A549 treated with dexamethasone at 1 μM for 4 hours (cell line): ENCODE data around the gene FGL2. TPM values are rescaled to one million over a fixed set of nuclear protein-coding genes. Genes with fewer than 3 reads are reported as not detected.

Experiments
- total RNA-seq: library from RNA; stranded (reverse); fragments of 200-300 nt; extraction: Qiagen RNA extraction; gene quantifications from 5 replicates; pipeline ENCODE4 v1.2.3, GENCODE V29; 2022

FGL2 gene
- not detected in 5 replicates for total RNA-seq

GRCh38 chr7:77199013-77199966, at the start of gene FGL2:
Gene FGL2 (minus strand): TSS chr7:77199819. CDS start chr7:77199793, 26 bp downstream.

Other genes starting within 250 kb of the FGL2 start
- not detected in 5 replicates for gene SPDYE17, start 167.5 kb downstream of the FGL2 start, total RNA-seq
- 0.11 to 0.24 TPM (median 0.14 TPM) in 5 replicates for gene SPDYE18, start 137.3 kb downstream of the FGL2 start, total RNA-seq
- 0.40 to 0.88 TPM (median 0.60 TPM) in 5 replicates for gene CCDC146, start 77.2 kb downstream of the FGL2 start, total RNA-seq
- 2.3 to 3.8 TPM (median 3.0 TPM) in 5 replicates for gene GSAP, start 216.5 kb upstream of the FGL2 start, total RNA-seq